H4 (cell line): Measurements from ENCODE around the gene ULBP2. TPM values are rescaled to one million over a fixed set of nuclear protein-coding genes. Genes with fewer than 3 reads are reported as not detected.
A peak's percentile ranks its signal among the peaks of the same experiment; 100 is the strongest.
"Not testable (repeated sequence)": the region's sequence is repeated elsewhere in the genome, so short reads cannot be mapped to it uniquely, and the experiment has no call there.

ENCODE experiments used
- DNase-seq: peaks from one replicate; pipeline ENCODE4 v3.0.0-alpha.2; 2015; ENCODE audit warnings: low spot score
- total RNA-seq: library from RNA; depleted of rRNA; stranded (reverse); fragments of >200 nt; shearing (Covaris generic); gene quantifications from 2 replicates; pipeline ENCODE4 v1.2.3, GENCODE V29; 2014

The ULBP2 gene
- total RNA-seq, 1 experiment from 2014 or later = 15.7 TPM

GRCh38 chr6:149925974-149926777 is 15.6 kb upstream of the ULBP2 start:
- peak; percentile 58 for DNase-seq

- DNase-seq = not testable (repeated sequence)
Measured at GRCh38 chr6:149927025-149927424, 14.8 kb upstream of the ULBP2 start.

DNA sequence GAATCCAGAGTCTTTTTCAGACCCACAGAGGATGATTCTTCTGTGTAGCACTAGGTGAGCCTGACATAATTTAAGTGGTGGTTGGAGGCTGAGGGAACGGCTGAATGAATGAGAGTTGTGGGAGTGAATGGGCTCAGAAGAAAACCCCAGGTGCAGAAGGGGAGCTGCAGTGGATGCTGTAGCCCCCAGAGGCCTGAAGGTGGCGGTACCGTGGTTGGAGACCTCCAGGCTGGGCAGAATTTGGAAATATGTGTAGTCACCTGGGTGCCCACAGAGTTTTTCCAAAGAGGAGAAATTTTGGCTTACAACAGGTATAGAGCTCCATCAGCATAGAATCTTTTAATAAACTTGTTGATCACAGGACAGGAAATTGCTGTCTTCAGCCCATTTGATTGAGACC is 12.4 kb upstream of the ULBP2 start:
- DNase-seq = no peak

GRCh38 chr6:149931501-149931900 is 10.3 kb upstream of the ULBP2 start:
- no peak for DNase-seq

DNA sequence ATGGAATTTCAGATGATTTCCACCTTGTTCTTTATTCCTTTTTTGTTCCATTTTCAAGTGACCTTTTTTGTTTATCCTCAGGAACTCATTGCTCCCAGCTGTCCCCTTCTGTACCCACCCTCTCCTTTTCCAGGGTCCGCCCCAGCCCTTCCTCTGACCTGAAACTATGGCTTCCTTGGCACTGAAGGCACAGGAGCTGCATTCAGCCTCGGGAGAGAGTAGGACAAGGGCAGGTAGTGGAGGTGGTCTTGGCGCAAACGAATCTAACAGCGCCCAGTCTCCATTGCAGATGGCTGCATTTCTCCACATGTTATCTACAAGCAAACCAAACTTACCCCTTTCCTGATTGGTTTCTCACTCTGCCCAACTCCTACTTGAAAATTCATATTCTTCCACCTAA is 8.8 kb upstream of the ULBP2 start:
- no peak for DNase-seq

DNA sequence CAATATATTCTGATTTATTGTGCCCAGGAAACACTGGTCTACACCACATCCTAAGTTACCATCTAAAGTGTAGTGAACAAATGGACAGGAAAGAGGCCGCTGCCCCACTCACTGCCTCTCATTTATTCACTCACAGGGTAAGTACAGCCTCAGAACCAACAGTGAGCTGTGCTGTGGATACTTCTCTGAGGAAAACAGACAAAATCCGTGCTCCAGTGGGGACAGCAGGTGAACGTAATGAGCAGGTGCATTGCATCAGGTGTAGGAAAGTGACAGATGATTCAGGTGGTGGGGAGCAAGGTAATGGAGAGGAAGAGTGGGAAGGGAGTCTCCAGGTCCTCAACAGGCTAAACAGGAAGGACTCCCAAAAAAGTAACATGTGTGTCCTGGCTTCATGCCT is 8.4 kb upstream of the ULBP2 start:
- DNase-seq = no peak

DNA sequence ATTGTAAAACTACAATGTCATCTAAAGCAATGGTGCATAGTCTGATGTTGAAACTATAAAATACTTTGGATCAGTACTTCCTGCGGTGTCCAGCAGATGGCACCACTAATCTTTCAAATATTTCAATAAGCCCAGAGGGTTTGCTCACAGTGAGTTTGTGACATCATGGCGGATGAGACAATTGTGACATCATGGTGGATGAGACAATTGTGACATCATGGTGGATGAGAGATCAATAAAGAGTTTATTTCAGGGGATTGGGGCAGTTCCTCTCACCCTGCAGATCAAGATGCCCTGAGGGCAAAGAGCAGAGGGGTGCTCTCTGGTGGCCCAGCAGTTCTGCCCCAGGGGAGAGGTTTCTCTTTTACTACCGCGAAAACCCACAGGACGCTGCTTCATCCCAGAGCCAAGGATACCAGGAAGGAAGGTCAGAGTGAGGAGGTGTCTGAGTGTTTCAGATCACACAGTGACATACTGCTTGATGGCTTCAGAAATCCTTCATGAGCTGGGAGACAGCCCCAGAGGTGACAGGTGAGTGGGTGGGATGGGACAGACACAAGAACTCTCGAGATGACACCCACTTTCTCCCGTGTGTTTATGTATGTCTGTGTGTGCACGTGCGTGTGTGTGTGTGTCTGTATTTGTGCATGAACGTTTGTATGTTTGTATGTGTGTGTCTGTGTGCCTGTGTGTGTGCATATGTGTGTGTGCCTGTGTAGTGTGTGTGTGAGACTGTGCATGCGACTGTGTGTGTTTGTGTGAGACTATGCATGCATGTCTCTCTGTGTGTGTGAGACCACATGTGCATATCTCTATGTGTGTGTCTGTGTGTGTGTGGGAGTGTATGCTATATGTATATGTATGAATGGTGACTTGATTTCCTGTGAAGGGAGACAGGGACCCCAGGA is 7.3 kb upstream of the ULBP2 start:
- DNase-seq = peak; percentile 51

DNA sequence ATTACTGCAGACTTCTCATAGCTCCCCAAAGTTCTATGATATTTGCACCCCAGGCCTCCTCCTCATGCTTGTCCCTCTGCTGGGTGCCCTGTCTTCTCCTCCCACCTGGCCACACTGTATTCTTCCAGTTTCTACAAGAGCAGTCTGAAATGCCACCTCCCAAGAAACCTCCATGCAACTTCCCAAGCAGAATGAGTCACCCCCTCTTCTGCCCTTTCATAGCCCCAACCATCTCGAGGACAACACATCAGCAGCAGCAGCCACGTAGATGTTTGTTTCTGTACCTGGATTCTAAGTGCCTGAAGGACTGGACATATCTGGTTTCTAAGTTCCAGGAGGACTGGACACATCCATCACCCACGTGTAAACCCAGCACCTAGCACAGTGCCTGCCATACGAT is 6.6 kb upstream of the ULBP2 start:
- DNase-seq = no peak

- DNase-seq = no peak
Measured at GRCh38 chr6:149935668-149936067, 6.1 kb upstream of the ULBP2 start.

DNA sequence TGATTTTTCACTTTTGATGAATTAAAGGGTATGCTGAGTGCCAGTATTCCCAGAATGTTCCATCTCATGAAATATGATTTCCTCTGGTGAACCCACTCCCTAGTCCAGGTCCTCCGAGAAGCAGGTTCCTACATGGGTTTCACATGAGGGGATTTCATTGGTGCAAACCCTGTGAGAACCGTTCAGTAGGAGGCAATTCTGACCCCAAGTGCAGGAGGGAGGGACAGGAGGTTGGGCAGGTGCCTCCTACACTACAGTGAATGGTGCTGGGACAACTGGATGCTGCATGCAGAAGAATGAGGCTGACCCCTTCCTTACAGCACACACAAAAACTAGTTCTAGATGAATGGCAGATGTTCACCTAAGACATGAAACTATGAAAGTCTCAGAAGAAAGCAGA is 5.1 kb upstream of the ULBP2 start:
- no peak for DNase-seq

- DNase-seq = not testable (repeated sequence)
Measured at GRCh38 chr6:149938013-149938570, 3.7 kb upstream of the ULBP2 start.

DNA sequence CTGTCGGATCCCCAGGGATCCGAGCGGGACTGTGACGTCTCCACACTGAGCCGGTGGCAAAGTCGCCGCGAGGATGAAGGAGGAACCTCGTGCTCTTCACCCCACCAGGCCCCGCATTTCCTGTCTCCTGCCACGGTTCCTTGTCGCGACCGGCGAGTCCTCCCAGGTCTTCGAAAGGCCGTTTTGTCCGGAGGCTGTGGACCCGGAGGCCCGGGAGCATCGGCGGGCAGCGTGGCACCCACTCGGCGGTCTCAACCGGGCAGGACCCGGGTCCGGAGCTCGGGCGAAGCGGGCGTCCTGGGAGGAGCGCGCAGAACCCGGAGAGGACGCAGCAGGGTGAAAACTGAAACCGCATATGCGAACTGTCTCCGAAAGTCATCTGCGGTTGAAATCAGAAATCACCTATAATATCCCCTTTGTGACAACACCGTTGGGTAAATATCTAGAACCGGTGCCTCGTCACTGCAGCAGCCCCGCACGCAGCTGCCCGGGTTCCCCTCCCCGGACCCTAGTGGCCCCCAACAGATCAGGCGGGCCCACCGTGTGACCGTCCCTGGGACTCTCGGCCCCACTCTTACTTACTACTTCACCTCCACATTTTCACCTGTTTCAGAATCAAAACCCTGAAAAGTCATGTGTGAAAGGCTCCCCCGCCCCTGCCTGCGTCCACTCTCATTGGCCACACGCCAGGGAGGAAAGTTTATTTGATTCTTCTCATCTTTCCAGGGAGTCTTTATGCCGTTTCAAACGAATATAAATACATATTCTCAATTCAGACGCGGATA is 3.1 kb upstream of the ULBP2 start:
- DNase-seq = no peak

DNA sequence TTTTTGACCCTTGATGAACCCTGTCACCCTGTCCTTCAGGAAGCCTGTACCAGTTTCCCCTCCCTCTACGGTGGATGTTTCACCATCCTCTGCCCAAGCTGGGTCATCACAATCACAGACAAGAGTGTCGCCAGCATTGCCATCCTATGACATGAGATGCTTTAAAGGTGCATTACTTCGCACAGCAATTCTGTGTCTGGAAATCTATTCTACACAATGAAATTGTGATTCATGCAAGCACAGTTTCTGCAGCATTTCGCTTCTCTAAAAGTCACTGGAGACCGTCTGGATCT is 2.5 kb upstream of the ULBP2 start:
- no peak for DNase-seq

- DNase-seq = no peak
Measured at GRCh38 chr6:149939909-149940671, 1.7 kb upstream of the ULBP2 start.

- DNase-seq = no peak
Measured at GRCh38 chr6:149940672-149940982, 1.2 kb upstream of the ULBP2 start.

GRCh38 chr6:149942461-149942829 is 631 bp downstream of the ULBP2 start:
- no peak for DNase-seq

- not testable (repeated sequence) for DNase-seq
Measured at GRCh38 chr6:149943321-149943720, 1.5 kb downstream of the ULBP2 start.

GRCh38 chr6:149945276-149945675 is 3.5 kb downstream of the ULBP2 start:
- DNase-seq = not testable (repeated sequence)

GRCh38 chr6:149946631-149947030 is 4.8 kb downstream of the ULBP2 start:
- DNase-seq = not testable (repeated sequence)

DNA sequence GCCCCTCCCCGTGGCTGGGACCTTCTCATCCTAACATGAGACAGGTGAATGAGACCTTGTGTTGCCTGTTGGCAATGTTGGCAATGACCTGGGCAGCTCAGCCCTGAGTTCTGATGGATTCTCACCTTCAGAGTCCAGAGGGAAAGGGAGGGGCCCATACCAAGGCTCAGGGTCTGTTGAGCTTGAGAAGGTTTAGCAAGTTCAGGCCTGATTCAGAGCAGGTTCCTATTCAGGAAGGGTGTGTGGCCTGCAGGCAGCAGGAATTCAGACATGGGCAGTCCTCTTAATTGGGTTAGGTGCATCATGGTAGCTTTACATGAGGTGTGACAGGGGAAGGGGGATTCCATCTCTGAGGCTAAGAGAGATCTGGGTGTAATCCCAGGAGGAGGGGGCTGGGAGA is 5.7 kb downstream of the ULBP2 start:
- not testable (repeated sequence) for DNase-seq

DNA sequence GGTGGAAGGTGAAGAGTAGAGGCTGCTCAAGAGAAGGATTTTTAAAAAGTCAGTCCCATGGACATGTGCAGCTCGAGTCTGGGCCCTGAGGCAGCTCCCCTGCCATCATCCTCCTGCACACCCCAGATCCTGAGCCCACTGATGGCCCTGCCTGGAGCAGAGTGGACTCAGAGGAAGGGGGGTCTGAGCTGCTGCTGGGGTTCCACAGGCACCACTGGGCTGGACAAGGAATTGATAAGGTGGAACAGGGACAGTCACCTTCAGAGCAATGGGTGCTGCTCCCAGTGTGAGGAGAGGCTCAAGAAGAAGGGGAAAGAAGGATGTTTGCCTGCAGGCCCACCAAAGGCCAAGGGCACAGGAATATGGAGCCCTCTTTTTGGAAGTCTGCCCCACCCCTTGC is 6.2 kb downstream of the ULBP2 start:
- DNase-seq = no peak
